Stimulated activated CD4-positive, alpha-beta T cell treated with anti-CD3 and anti-CD28 coated beads, Interleukin-4, amount 100 ng/mL, for 4 hours (primary cell): ENCODE results near the gene PCSK1N.
"Not testable (repeated sequence)": the region's sequence is repeated elsewhere in the genome, so short reads cannot be mapped to it uniquely, and the experiment has no call there.

Experiments used
- DNase-seq, 2 experiments: peaks; one replicate each; pipeline ENCODE4 v3.0.0-alpha.2; 2020

The PCSK1N gene

GRCh38 chrX:48835524-48836329 is at the start of gene PCSK1N:
TSS of gene PCSK1N (minus strand) at chrX:48835610. CDS start at chrX:48835532, 78 bp downstream.
- peak in 1 of 2 experiments; percentile 19 for DNase-seq

- no peak for DNase-seq
Observed at GRCh38 chrX:48883729-48884128, 48.3 kb upstream of the PCSK1N start.

GRCh38 chrX:48876944-48877343 is 41.5 kb upstream of the PCSK1N start:
- DNase-seq = not testable (repeated sequence)

- not testable (repeated sequence) for DNase-seq
Observed at GRCh38 chrX:48872017-48872416, 36.6 kb upstream of the PCSK1N start.

GRCh38 chrX:48864210-48864609 is 28.8 kb upstream of the PCSK1N start:
- no peak for DNase-seq

- no peak for DNase-seq
Observed at GRCh38 chrX:48854898-48855297, 19.5 kb upstream of the PCSK1N start.

- DNase-seq = not testable (repeated sequence)
Observed at GRCh38 chrX:48854121-48854804, 18.9 kb upstream of the PCSK1N start.

GRCh38 chrX:48853494-48853893 is 18.1 kb upstream of the PCSK1N start:
- DNase-seq = not testable (repeated sequence)

GRCh38 chrX:48852857-48853256 is 17.4 kb upstream of the PCSK1N start:
- no peak for DNase-seq

- DNase-seq = no peak
Observed at GRCh38 chrX:48848847-48849246, 13.4 kb upstream of the PCSK1N start.

GRCh38 chrX:48839686-48840085 is 4.3 kb upstream of the PCSK1N start:
- DNase-seq = no peak

- no peak for DNase-seq
Observed at GRCh38 chrX:48834383-48834709, 1.1 kb downstream of the PCSK1N start.

GRCh38 chrX:48833542-48834138 is 1.8 kb downstream of the PCSK1N start:
- no peak for DNase-seq

GRCh38 chrX:48831909-48832291 is 3.5 kb downstream of the PCSK1N start:
- no peak for DNase-seq

GRCh38 chrX:48831136-48831908 is 4.1 kb downstream of the PCSK1N start:
- no peak for DNase-seq

GRCh38 chrX:48829016-48829735 is 6.2 kb downstream of the PCSK1N start:
- DNase-seq = no peak

- no peak for DNase-seq
Observed at GRCh38 chrX:48827654-48827968, 7.8 kb downstream of the PCSK1N start.

- no peak for DNase-seq
Observed at GRCh38 chrX:48826876-48827653, 8.3 kb downstream of the PCSK1N start.

GRCh38 chrX:48826135-48826875 is 9.1 kb downstream of the PCSK1N start, which contains the start of gene ERAS:
TSS of gene ERAS (plus strand) at chrX:48826513. CDS start at chrX:48829124, 2,611 bp downstream.
- DNase-seq = peak in 1 of 2 experiments; percentile 12

GRCh38 chrX:48824066-48824465 is 11.3 kb downstream of the PCSK1N start:
- DNase-seq = no peak

- no peak for DNase-seq
Observed at GRCh38 chrX:48823053-48823452, 12.4 kb downstream of the PCSK1N start.
